Neural cell (in vitro differentiated cells): ENCODE results near the gene CSH2. TPM values are rescaled to one million over a fixed set of nuclear protein-coding genes. Genes with fewer than 3 reads are reported as not detected.

Experiments
- H2AFZ ChIP-seq: fragments of 200-600, 300-800 bp; sonication (generic), shearing (Covaris generic); 2 replicates; pipeline ENCODE4 v1.6.0; 2014; ENCODE audit warnings: low read depth, mild to moderate bottlenecking, antibody characterized with exemption, low read length, moderate library complexity
- H3F3A ChIP-seq: fragments of 200-600 bp; shearing (Covaris generic); 2 replicates; pipeline ENCODE4 v1.6.1; 2016; ENCODE audit warnings: mild to moderate bottlenecking, moderate library complexity, mixed read lengths, antibody characterized with exemption, low read length; ENCODE audit not compliant: insufficient read depth, poor library complexity, severe bottlenecking
- H3K27ac ChIP-seq: fragments of 200-600, 300-800 bp; sonication (generic), shearing (Covaris generic); 2 replicates; pipeline ENCODE4 v1.5.1; 2014; ENCODE audit warnings: mild to moderate bottlenecking, low read length, moderate library complexity
- H3K27me3 ChIP-seq: fragments of 300-800, 200-600 bp; sonication (generic), shearing (Covaris generic); 2 replicates; pipeline ENCODE4 v1.6.0; 2014; ENCODE audit warnings: mild to moderate bottlenecking, low read depth, low read length, moderate library complexity; ENCODE audit not compliant: insufficient read depth
- H3K36me3 ChIP-seq: fragments of 300-800, 200-600 bp; sonication (generic), shearing (Covaris generic); 2 replicates; pipeline ENCODE4 v1.5.1; 2014; ENCODE audit warnings: mild to moderate bottlenecking, antibody characterized with exemption, low read length, moderate library complexity; ENCODE audit not compliant: insufficient read depth
- H3K4me2 ChIP-seq: fragments of 300-800, 200-600 bp; sonication (generic), shearing (Covaris generic); 2 replicates; pipeline ENCODE4 v1.6.0; 2014; ENCODE audit warnings: mild to moderate bottlenecking, low read length
- H3K4me3 ChIP-seq: fragments of 300-800, 200-600 bp; sonication (generic), shearing (Covaris generic); 2 replicates; pipeline ENCODE4 v1.5.1; 2014; ENCODE audit warnings: mild to moderate bottlenecking, low read length, moderate library complexity
- H3K79me2 ChIP-seq: fragments of 200-600 bp; shearing (Covaris generic); replicated peaks from 2 replicates; pipeline ENCODE4 v1.6.0; 2014; ENCODE audit warnings: mild to moderate bottlenecking, low read length, moderate library complexity; ENCODE audit not compliant: insufficient read depth
- H3K9ac ChIP-seq: fragments of 300-800, 200-600 bp; sonication (generic), shearing (Covaris generic); 2 replicates; pipeline ENCODE4 v1.6.1; 2016; ENCODE audit warnings: mild to moderate bottlenecking, low read length, mixed read lengths
- H3K9me2 ChIP-seq: fragments of 200-600 bp; shearing (Covaris generic); 2 replicates; pipeline ENCODE4 v1.6.1; 2016; ENCODE audit warnings: mild to moderate bottlenecking, low read length, mixed read lengths; ENCODE audit not compliant: insufficient read depth
- H3K9me3 ChIP-seq: fragments of 200-600, 300-800 bp; sonication (generic), shearing (Covaris generic); 2 replicates; pipeline ENCODE4 v1.6.1; 2016; ENCODE audit warnings: mild to moderate bottlenecking, mixed run types, low read length, moderate library complexity, mixed read lengths
- H4K20me1 ChIP-seq: fragments of 200-600 bp; shearing (Covaris generic); 2 replicates; pipeline ENCODE4 v1.6.1; 2016; ENCODE audit warnings: mild to moderate bottlenecking, mixed run types; ENCODE audit not compliant: insufficient read depth
- EP300 ChIP-seq: fragments of 450-650 bp; conservative IDR thresholded peaks from 2 replicates; pipeline ENCODE4 v1.6.1; 2014; ENCODE audit warnings: antibody characterized with exemption, mild to moderate bottlenecking, moderate library complexity; ENCODE audit not compliant: poor library complexity, severe bottlenecking
- EZH2 ChIP-seq: fragments of 200-600, 300-800 bp; shearing (Covaris generic), sonication (generic); IDR thresholded peaks from 2 replicates; pipeline ENCODE4 v1.6.1; 2014; ENCODE audit warnings: antibody characterized with exemption, low read length, borderline replicate concordance, mild to moderate bottlenecking; ENCODE audit not compliant: insufficient read depth, poor library complexity, severe bottlenecking
- MXI1 ChIP-seq: fragments of 450-650 bp; conservative IDR thresholded peaks from 2 replicates; pipeline ENCODE4 v1.6.1; 2014; ENCODE audit warnings: antibody characterized with exemption, mild to moderate bottlenecking; ENCODE audit not compliant: poor library complexity, severe bottlenecking
- POLR2AphosphoS5 ChIP-seq: IDR thresholded peaks from 2 replicates; pipeline ENCODE4 v1.6.1; 2012
- RAD21 ChIP-seq: fragments of 450-650 bp; conservative IDR thresholded peaks from 2 replicates; pipeline ENCODE4 v1.6.1; 2014; ENCODE audit warnings: antibody characterized with exemption, mild to moderate bottlenecking, moderate library complexity
- SMC3 ChIP-seq: fragments of 450-650 bp; conservative IDR thresholded peaks from 2 replicates; pipeline ENCODE4 v1.6.1; 2014; ENCODE audit warnings: antibody characterized with exemption, mild to moderate bottlenecking, moderate library complexity; ENCODE audit not compliant: poor library complexity
- TAF1 ChIP-seq: IDR thresholded peaks from 2 replicates; pipeline ENCODE4 v1.6.1; 2012; ENCODE audit warnings: low read depth
- polyA plus RNA-seq: library from polyadenylated mRNA; depleted of rRNA; stranded (reverse); fragments of >200 nt; gene quantifications from 2 replicates; pipeline ENCODE4 v1.2.3, GENCODE V29; 2014
- TF ChIP-seq, protein P1 (sequence below): fragments of 450-650 bp; IDR thresholded peaks from 2 replicates; pipeline ENCODE4 v1.5.1; 2014; ENCODE audit warnings: antibody characterized with exemption, mild to moderate bottlenecking, moderate library complexity; ENCODE audit not compliant: poor library complexity, severe bottlenecking
- TF ChIP-seq, protein P2 (sequence below): IDR thresholded peaks from 2 replicates; pipeline ENCODE4 v1.6.1; 2012; ENCODE audit warnings: borderline replicate concordance

The CSH2 gene
- polyA plus RNA-seq, 1 donor from 2014 or later, result not detected

DNA sequence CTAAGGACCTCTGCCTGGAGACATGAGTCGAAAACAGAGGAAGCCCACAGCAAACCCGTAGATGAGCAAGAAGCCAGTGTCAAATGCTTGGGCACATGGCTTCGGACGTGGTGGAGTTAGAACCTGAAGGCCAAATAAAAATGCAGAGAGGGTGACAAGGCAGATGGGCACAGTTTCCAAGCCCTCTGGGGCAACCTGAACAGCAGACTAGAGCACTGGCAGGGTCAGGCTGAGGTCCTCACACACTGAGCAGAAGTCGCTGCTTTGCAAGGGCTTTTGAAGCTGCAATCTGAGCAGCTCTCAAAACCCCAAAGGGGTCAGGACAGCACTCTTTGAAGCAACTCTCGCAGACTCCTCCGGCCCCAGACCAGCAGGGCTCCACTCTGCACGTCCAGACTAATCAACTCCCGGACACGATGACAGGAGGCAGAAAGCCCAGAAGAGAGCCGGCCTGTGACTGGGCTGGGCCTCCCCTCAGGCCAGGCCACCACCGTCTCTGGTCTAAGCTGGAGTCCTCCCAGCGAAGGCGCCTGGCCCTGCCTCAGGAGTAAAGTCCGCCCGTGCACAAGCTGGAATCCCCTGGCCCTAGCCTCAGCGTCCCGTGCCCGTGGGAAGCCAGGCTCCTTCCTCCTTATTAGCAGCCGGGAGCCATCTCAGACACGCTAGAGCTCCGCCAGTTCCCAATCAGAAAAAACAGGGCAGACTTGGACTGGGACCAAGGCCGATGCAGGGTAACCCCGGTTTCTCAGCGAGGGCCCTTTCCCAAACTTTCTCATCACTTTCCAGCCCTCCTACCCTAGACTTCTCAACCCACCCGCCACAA lies 31.9 kb downstream of the CSH2 start:
- no peaks in the 10 kb centered on the region for H3K36me3 ChIP-seq
- H3K9me2 ChIP-seq, result no peaks in the 10 kb centered on the region
- H3K4me3 ChIP-seq, result peak overlapping the region; percentile 92
- H3K9me3 ChIP-seq, result no peaks in the 10 kb centered on the region
- peaks cover 15% of the 10 kb centered on the region for H3K79me2 ChIP-seq
- no peak for TF ChIP-seq MXI1
- TF ChIP-seq EZH2, result no peak
- H3F3A ChIP-seq, result no peaks in the 10 kb centered on the region
- peak overlapping the region; percentile 83 for H3K4me2 ChIP-seq
- peak overlapping the region; percentile 33 for H2AFZ ChIP-seq
- peak overlapping the region; percentile 74 for H3K9ac ChIP-seq
- no peaks in the 10 kb centered on the region for H4K20me1 ChIP-seq
- no peaks in the 10 kb centered on the region for H3K27me3 ChIP-seq
- peak overlapping the region; percentile 44 for H3K27ac ChIP-seq

DNA sequence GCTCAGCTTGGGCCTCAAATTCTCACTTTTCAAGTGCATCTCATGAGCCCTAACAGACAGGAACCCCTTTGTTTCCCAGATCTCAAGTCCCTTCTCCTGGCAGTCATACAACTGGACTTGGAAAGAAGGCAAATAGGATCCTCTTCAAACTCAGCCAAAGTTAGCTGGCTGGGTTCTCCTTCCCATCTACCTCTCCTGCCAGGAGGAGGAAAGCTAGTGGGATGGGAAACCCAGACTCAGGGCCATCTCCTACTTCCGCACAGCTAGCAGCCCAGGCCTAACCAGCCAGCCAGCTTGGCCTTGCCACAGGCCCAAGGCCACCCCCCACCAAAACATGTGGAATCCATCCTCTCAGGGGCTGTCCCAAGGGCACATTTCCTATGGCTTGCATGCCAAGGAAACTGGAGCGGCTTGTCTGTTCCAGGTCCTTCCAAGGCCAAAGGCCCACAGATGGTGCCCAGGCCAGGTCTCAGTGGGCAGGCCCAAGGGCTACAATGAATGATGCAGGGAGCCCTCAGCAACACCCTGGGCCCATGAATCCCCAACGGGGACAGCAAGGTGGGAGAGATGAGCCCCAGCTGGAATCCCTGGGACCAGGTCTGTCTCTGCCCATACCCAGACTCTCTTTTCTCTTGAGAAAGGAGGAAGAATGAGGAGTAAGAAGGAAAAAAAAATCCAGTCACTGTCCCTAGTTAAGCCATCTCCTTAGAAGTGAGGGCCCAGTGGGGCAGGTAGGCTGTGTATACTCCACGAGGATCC lies 32.7 kb downstream of the CSH2 start:
- Histone ChIP-seq H3K9ac (peak overlapping the region; percentile 74), H3K9me2 (no peaks in the 10 kb centered on the region), H3F3A (no peaks in the 10 kb centered on the region), H3K4me3 (peak overlapping the region; percentile 92), H3K36me3 (no peaks in the 10 kb centered on the region), H3K27ac (no peak overlapping the region), H3K27me3 (no peaks in the 10 kb centered on the region), H3K9me3 (no peaks in the 10 kb centered on the region), H3K79me2 (peaks cover 15% of the 10 kb centered on the region), H3K4me2 (peak overlapping the region; percentile 83), H4K20me1 (no peaks in the 10 kb centered on the region), H2AFZ (no peak overlapping the region)
- TF ChIP-seq, protein P1, sequence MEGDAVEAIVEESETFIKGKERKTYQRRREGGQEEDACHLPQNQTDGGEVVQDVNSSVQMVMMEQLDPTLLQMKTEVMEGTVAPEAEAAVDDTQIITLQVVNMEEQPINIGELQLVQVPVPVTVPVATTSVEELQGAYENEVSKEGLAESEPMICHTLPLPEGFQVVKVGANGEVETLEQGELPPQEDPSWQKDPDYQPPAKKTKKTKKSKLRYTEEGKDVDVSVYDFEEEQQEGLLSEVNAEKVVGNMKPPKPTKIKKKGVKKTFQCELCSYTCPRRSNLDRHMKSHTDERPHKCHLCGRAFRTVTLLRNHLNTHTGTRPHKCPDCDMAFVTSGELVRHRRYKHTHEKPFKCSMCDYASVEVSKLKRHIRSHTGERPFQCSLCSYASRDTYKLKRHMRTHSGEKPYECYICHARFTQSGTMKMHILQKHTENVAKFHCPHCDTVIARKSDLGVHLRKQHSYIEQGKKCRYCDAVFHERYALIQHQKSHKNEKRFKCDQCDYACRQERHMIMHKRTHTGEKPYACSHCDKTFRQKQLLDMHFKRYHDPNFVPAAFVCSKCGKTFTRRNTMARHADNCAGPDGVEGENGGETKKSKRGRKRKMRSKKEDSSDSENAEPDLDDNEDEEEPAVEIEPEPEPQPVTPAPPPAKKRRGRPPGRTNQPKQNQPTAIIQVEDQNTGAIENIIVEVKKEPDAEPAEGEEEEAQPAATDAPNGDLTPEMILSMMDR, result no peak
- no peak for TF ChIP-seq POLR2AphosphoS5
- no peak for TF ChIP-seq RAD21
- TF ChIP-seq MXI1, result no peak
- TF ChIP-seq, protein P2, sequence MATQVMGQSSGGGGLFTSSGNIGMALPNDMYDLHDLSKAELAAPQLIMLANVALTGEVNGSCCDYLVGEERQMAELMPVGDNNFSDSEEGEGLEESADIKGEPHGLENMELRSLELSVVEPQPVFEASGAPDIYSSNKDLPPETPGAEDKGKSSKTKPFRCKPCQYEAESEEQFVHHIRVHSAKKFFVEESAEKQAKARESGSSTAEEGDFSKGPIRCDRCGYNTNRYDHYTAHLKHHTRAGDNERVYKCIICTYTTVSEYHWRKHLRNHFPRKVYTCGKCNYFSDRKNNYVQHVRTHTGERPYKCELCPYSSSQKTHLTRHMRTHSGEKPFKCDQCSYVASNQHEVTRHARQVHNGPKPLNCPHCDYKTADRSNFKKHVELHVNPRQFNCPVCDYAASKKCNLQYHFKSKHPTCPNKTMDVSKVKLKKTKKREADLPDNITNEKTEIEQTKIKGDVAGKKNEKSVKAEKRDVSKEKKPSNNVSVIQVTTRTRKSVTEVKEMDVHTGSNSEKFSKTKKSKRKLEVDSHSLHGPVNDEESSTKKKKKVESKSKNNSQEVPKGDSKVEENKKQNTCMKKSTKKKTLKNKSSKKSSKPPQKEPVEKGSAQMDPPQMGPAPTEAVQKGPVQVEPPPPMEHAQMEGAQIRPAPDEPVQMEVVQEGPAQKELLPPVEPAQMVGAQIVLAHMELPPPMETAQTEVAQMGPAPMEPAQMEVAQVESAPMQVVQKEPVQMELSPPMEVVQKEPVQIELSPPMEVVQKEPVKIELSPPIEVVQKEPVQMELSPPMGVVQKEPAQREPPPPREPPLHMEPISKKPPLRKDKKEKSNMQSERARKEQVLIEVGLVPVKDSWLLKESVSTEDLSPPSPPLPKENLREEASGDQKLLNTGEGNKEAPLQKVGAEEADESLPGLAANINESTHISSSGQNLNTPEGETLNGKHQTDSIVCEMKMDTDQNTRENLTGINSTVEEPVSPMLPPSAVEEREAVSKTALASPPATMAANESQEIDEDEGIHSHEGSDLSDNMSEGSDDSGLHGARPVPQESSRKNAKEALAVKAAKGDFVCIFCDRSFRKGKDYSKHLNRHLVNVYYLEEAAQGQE, result no peak
- TF ChIP-seq EZH2, result no peak
- no peak for TF ChIP-seq SMC3
- TF ChIP-seq EP300, result no peak
- TF ChIP-seq TAF1, result no peak
